Stomach smooth muscle (tissue), 2 donors: Measurements from ENCODE around the gene MYOM3.
"Not testable (repeated sequence)": the region's sequence is repeated elsewhere in the genome, so short reads cannot be mapped to it uniquely, and the experiment has no call there.

Experiments used
- H3K27ac ChIP-seq: one replicate; pipeline ENCODE4 v1.7.0; 2013; ENCODE audit warnings: mild to moderate bottlenecking, low read length, inconsistent platforms
- H3K27me3 ChIP-seq, 2 donors: one replicate each; pipeline ENCODE4 v1.7.0; 2013; ENCODE audit warnings: low read length in 2 of 2; ENCODE audit not compliant: insufficient read depth in 2 of 2, control insufficient read depth in 1 of 2
- H3K36me3 ChIP-seq, 2 donors: one replicate each; pipeline ENCODE4 v1.7.0; 2013; ENCODE audit warnings: low read length in 2 of 2; ENCODE audit not compliant: control insufficient read depth in 2 of 2, insufficient read depth in 2 of 2
- H3K4me1 ChIP-seq: one replicate; pipeline ENCODE4 v1.7.0; 2013; ENCODE audit warnings: low read length; ENCODE audit not compliant: control insufficient read depth, insufficient read depth
- H3K4me3 ChIP-seq, 2 donors: one replicate each; pipeline ENCODE4 v1.7.0; 2013; ENCODE audit warnings: low read length in 2 of 2
- H3K9ac ChIP-seq, 2 donors: one replicate each; pipeline ENCODE4 v1.7.0; 2013; ENCODE audit warnings: low read length in 2 of 2, mild to moderate bottlenecking in 1 of 2
- H3K9me3 ChIP-seq, 2 donors: one replicate each; pipeline ENCODE4 v1.7.0; 2013; ENCODE audit warnings: low read length in 2 of 2; ENCODE audit not compliant: control insufficient read depth in 2 of 2
- donor health status: healthy.
- donor health status: Pancreatic carcinoma.

The MYOM3 gene

GRCh38 chr1:24051206-24051945, 60.6 kb downstream of the MYOM3 start:
- Histone ChIP-seq H3K4me1 (peaks cover 10% of the 10 kb centered on the region), H3K27me3 (no peaks in the 10 kb centered on the region), H3K4me3 (no peak overlapping the region), H3K36me3 (no peaks in the 10 kb centered on the region), H3K9ac (no peak overlapping the region), H3K9me3 (no peaks in the 10 kb centered on the region), H3K27ac (no peak overlapping the region)

- Histone ChIP-seq H3K4me3 (no peak overlapping the region), H3K36me3 (no peaks in the 10 kb centered on the region)
These were observed 62.2 kb downstream of the MYOM3 start for GRCh38 chr1:24049733-24050132.

GRCh38 chr1:24048894-24049293, 63.0 kb downstream of the MYOM3 start:
- not testable (repeated sequence) for H3K27me3 ChIP-seq, H3K36me3 ChIP-seq, H3K27ac ChIP-seq, H3K9ac ChIP-seq, H3K9me3 ChIP-seq, H3K4me3 ChIP-seq
- H3K4me1 ChIP-seq = peaks cover 18% of the 10 kb centered on the region

More at GRCh38 chr1:24049733-24050132, 62.2 kb downstream of the MYOM3 start:
- Histone ChIP-seq H3K9me3 (no peaks in the 10 kb centered on the region), H3K27me3 (no peaks in the 10 kb centered on the region), H3K4me1 (peaks cover 18% of the 10 kb centered on the region), H3K27ac (no peak overlapping the region), H3K9ac (no peak overlapping the region)

- no peak overlapping the region for H3K9ac ChIP-seq
- no peaks in the 10 kb centered on the region for H3K36me3 ChIP-seq
- H3K27me3 ChIP-seq = no peaks in the 10 kb centered on the region
- H3K4me1 ChIP-seq = peaks cover 18% of the 10 kb centered on the region
- no peaks in the 10 kb centered on the region for H3K9me3 ChIP-seq
- no peak overlapping the region for H3K4me3 ChIP-seq
- no peak overlapping the region for H3K27ac ChIP-seq
These were observed 63.6 kb downstream of the MYOM3 start for GRCh38 chr1:24048205-24048869.

- H3K27me3 ChIP-seq = no peaks in the 10 kb centered on the region
- no peak overlapping the region for H3K27ac ChIP-seq
- no peaks in the 10 kb centered on the region for H3K9me3 ChIP-seq
- H3K36me3 ChIP-seq = no peaks in the 10 kb centered on the region
- H3K4me1 ChIP-seq = peaks cover 18% of the 10 kb centered on the region
- no peak overlapping the region for H3K4me3 ChIP-seq
- H3K9ac ChIP-seq = no peak overlapping the region
These were observed 64.8 kb downstream of the MYOM3 start for GRCh38 chr1:24047110-24047477.

- H3K27me3 ChIP-seq = no peaks in the 10 kb centered on the region
- H3K27ac ChIP-seq = peak overlapping the region; percentile 41
- H3K9me3 ChIP-seq = no peaks in the 10 kb centered on the region
- H3K4me3 ChIP-seq = no peak overlapping the region
- no peaks in the 10 kb centered on the region for H3K36me3 ChIP-seq
- H3K9ac ChIP-seq = no peak overlapping the region
- peaks cover 18% of the 10 kb centered on the region for H3K4me1 ChIP-seq
These were observed 66.2 kb downstream of the MYOM3 start for GRCh38 chr1:24045771-24046170.

GRCh38 chr1:24044672-24045071, 67.3 kb downstream of the MYOM3 start:
- not testable (repeated sequence) for H3K27me3 ChIP-seq, H3K9ac ChIP-seq, H3K9me3 ChIP-seq, H3K36me3 ChIP-seq, H3K27ac ChIP-seq, H3K4me3 ChIP-seq
- peaks cover 18% of the 10 kb centered on the region for H3K4me1 ChIP-seq

GRCh38 chr1:24043345-24044032, 68.4 kb downstream of the MYOM3 start:
- H3K4me1 ChIP-seq = peaks cover 18% of the 10 kb centered on the region
- no peak overlapping the region for H3K4me3 ChIP-seq
- no peak overlapping the region for H3K27ac ChIP-seq
- no peaks in the 10 kb centered on the region for H3K27me3 ChIP-seq
- no peak overlapping the region for H3K9ac ChIP-seq
- no peaks in the 10 kb centered on the region for H3K9me3 ChIP-seq
- no peaks in the 10 kb centered on the region for H3K36me3 ChIP-seq

GRCh38 chr1:24042315-24042714, 69.6 kb downstream of the MYOM3 start:
- H3K9me3 ChIP-seq = no peaks in the 10 kb centered on the region
- H3K4me1 ChIP-seq = peaks cover 18% of the 10 kb centered on the region
- no peak overlapping the region for H3K9ac ChIP-seq
- H3K36me3 ChIP-seq = no peaks in the 10 kb centered on the region
- no peaks in the 10 kb centered on the region for H3K27me3 ChIP-seq
- H3K27ac ChIP-seq = no peak overlapping the region
- H3K4me3 ChIP-seq = no peak overlapping the region

GRCh38 chr1:24036088-24036487, 75.8 kb downstream of the MYOM3 start:
- Histone ChIP-seq H3K27me3 (no peaks in the 10 kb centered on the region), H3K9ac (no peak overlapping the region), H3K36me3 (no peaks in the 10 kb centered on the region), H3K4me1 (no peaks in the 10 kb centered on the region), H3K4me3 (no peak overlapping the region), H3K27ac (no peak overlapping the region), H3K9me3 (no peaks in the 10 kb centered on the region)

GRCh38 chr1:24032981-24033380, 79.0 kb downstream of the MYOM3 start:
- Histone ChIP-seq H3K4me1 (peaks cover 1% of the 10 kb centered on the region), H3K4me3 (no peak overlapping the region), H3K9me3 (no peaks in the 10 kb centered on the region), H3K27ac (no peak overlapping the region), H3K36me3 (no peaks in the 10 kb centered on the region), H3K27me3 (no peaks in the 10 kb centered on the region), H3K9ac (no peak overlapping the region)
